ENCODE data around the gene CABP7. TPM values are rescaled to one million over a fixed set of nuclear protein-coding genes. Genes with fewer than 3 reads are reported as not detected.

CABP7 gene
- total and polyA plus RNA-seq, 3 experiments from 2014 or later, result 0.07 TPM; not detected in 2

DNA sequence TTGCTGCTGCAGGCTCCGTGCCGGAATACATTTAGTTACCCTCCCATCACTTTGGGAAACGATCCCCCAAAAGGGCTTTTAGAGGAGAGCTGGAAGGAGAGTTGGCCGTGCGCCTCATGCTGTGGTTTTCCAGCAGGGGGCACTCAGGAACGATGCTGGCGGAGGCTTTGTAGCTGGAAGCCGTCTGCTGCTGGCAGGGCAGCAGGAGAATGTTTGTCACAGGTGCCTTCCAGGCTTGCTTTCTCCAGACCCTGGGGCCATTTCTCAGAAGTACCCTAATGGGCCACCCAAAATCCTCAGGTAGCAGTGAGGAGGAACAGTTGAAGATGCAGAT is 30.0 kb upstream of the CABP7 start:
- H3K27ac Mint-ChIP-seq, result peak overlapping the region in 2 of 8 donors; percentile 36 to 60
- peaks cover under 1% of the 10 kb centered on the region for H3K36me3 ChIP-seq (ENCODE audit: insufficient read depth, low read length)
- POLR2A ChIA-PET, result no interaction called here
- H3K27me3 ChIP-seq (ENCODE audit: insufficient read depth, low read length, poor library complexity, severe bottlenecking), result no peaks in the 10 kb centered on the region
- peaks cover 11% of the 10 kb centered on the region for H3K4me1 ChIP-seq (ENCODE audit: insufficient read depth, low read length)
- H3K9me3 ChIP-seq (ENCODE audit: low read length), result no peaks in the 10 kb centered on the region
- peaks cover 6 to 71% (median 26%) of the 10 kb centered on the region in 3 donors for H3K36me3 Mint-ChIP-seq
- H3K27me3 Mint-ChIP-seq, result no peaks in the 10 kb centered on the region
- H3K9me3 Mint-ChIP-seq, result no peaks in the 10 kb centered on the region
- H3K4me1 Mint-ChIP-seq, result peaks cover 0 to 5% (median 2%) of the 10 kb centered on the region in 3 donors
- no peak overlapping the region for H3K27ac ChIP-seq (ENCODE audit: low read depth, low read length)
- H3K4me3 ChIP-seq (ENCODE audit: low read length), result no peak overlapping the region
- CTCF ChIA-PET, result interaction anchor here (1.1 to 1.9 kb wide), 2 partner anchors 314 to 316 kb away, joined by 3 to 7 read pairs; no protein-coding TSS in a partner anchor
- DNase-seq, result peak in 1 of 5 donors; percentile 26
- H3K4me3 Mint-ChIP-seq, result no peak overlapping the region

DNA sequence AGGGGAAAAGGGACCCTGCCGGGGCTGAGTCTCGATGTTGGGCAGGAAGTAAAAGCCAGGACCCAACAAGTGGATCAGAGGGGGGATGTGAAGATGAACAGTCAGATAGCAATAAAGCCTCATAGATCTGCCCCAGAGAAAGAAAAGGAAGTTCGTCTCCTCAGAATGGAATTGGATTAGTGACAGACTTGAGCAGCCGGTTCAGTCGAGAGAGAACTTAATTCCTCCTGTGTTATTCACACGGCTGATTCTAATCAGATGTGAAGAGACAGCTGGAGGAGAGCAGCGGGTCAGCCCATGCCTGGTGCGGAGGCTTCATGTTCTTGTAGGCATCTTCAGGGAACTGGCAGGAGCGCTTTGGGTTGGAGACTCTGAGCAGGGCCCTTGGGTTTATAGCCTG is 29.3 kb upstream of the CABP7 start:
- Histone ChIP-seq H3K4me1 (ENCODE audit: insufficient read depth, low read length) (peaks cover 11% of the 10 kb centered on the region), H3K4me3 (ENCODE audit: low read length) (no peak overlapping the region), H3K27ac (ENCODE audit: low read depth, low read length) (no peak overlapping the region), H3K36me3 (ENCODE audit: insufficient read depth, low read length) (no peaks in the 10 kb centered on the region), H3K27me3 (ENCODE audit: insufficient read depth, low read length, poor library complexity, severe bottlenecking) (no peaks in the 10 kb centered on the region), H3K9me3 (ENCODE audit: low read length) (no peaks in the 10 kb centered on the region)
- no peaks in the 10 kb centered on the region for H3K9me3 Mint-ChIP-seq
- POLR2A ChIA-PET, result no interaction called here
- H3K4me3 Mint-ChIP-seq, result no peak overlapping the region
- peaks cover 0 to 5% (median 2%) of the 10 kb centered on the region in 3 donors for H3K4me1 Mint-ChIP-seq
- peaks cover 8 to 74% (median 27%) of the 10 kb centered on the region in 3 donors for H3K36me3 Mint-ChIP-seq
- H3K27me3 Mint-ChIP-seq, result no peaks in the 10 kb centered on the region
- CTCF ChIA-PET, result interaction anchor here (1.1 to 1.9 kb wide), 2 partner anchors 314 to 315 kb away, joined by 3 to 7 read pairs; no protein-coding TSS in a partner anchor
- no peak for DNase-seq
- H3K27ac Mint-ChIP-seq, result peak overlapping the region in 3 of 8 donors; percentile 54 to 87 (median 63)

DNA sequence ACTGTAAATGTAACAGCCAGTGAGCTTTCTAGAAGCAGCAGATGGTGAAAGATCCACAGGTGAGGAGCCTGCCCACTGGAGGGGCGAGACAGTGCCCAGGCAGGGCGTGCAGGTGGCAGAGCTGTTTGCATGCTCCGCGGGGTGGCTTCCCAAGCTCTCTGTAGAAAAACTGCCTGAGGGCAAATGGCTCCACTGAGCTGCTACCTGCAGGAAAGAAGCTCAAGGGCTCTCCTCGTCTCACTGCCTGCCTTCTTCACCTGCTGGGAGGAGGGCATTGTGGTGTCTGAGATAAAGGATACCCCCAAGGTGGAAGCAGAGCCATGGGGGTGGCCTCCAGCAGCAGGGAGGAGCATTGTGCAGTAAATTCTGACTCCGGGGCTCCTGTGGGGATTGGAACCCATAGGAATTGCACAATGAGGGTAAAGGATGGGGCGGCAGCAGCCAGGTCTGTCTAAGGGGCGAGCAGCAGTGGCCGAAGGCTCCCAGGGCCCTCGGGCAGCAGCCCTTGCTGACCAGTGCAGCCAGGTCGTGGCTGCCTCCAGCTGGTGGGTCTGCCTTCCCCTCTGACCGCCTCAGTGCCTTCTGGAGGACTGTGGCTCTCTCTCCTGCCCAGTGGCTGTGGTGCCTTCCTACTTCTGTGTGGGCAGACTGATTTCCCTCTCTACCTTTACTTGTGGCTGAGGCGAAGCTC is 28.0 kb upstream of the CABP7 start:
- CTCF ChIA-PET, result no interaction called here
- H3K36me3 ChIP-seq (ENCODE audit: insufficient read depth, low read length), result no peaks in the 10 kb centered on the region
- POLR2A ChIA-PET, result no interaction called here
- peaks cover 8 to 75% (median 21%) of the 10 kb centered on the region in 3 donors for H3K36me3 Mint-ChIP-seq
- no peak overlapping the region for H3K4me3 Mint-ChIP-seq
- peak in 1 of 5 donors; percentile 5 for DNase-seq
- no peak overlapping the region for H3K27ac ChIP-seq (ENCODE audit: low read depth, low read length)
- no peak overlapping the region for H3K4me3 ChIP-seq (ENCODE audit: low read length)
- peaks cover 0 to 5% (median 2%) of the 10 kb centered on the region in 3 donors for H3K4me1 Mint-ChIP-seq
- H3K4me1 ChIP-seq (ENCODE audit: insufficient read depth, low read length), result peaks cover 11% of the 10 kb centered on the region
- H3K27me3 Mint-ChIP-seq, result no peaks in the 10 kb centered on the region
- no peaks in the 10 kb centered on the region for H3K9me3 ChIP-seq (ENCODE audit: low read length)
- no peak overlapping the region for H3K27ac Mint-ChIP-seq
- H3K9me3 Mint-ChIP-seq, result no peaks in the 10 kb centered on the region
- H3K27me3 ChIP-seq (ENCODE audit: insufficient read depth, low read length, poor library complexity, severe bottlenecking), result no peaks in the 10 kb centered on the region

DNA sequence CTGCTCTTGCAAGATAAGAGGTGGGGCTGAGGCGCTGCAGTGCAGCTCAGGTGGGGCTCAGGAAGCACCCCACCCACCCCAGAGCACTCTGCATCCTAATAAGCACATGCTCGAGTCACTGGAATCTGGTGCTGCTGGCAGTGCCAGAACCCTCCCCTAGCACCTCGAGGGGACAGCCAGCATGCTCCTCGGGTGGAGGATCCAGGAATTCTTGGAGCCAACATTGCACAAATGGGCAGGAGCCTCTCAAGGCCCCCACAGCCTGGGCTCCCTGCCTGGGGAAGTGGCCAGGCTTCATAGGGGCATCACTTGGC is 27.5 kb upstream of the CABP7 start:
- no peak overlapping the region for H3K4me3 Mint-ChIP-seq
- H3K27me3 Mint-ChIP-seq, result no peaks in the 10 kb centered on the region
- peaks cover 8 to 74% (median 20%) of the 10 kb centered on the region in 3 donors for H3K36me3 Mint-ChIP-seq
- no peak overlapping the region for H3K27ac ChIP-seq (ENCODE audit: low read depth, low read length)
- H3K4me1 ChIP-seq (ENCODE audit: insufficient read depth, low read length), result peaks cover 11% of the 10 kb centered on the region
- no peak overlapping the region for H3K27ac Mint-ChIP-seq
- H3K27me3 ChIP-seq (ENCODE audit: insufficient read depth, low read length, poor library complexity, severe bottlenecking), result no peaks in the 10 kb centered on the region
- H3K9me3 Mint-ChIP-seq, result no peaks in the 10 kb centered on the region
- H3K4me3 ChIP-seq (ENCODE audit: low read length), result no peak overlapping the region
- ChIA-PET POLR2A (no interaction called here), CTCF (no interaction called here)
- no peaks in the 10 kb centered on the region for H3K9me3 ChIP-seq (ENCODE audit: low read length)
- H3K36me3 ChIP-seq (ENCODE audit: insufficient read depth, low read length), result no peaks in the 10 kb centered on the region
- H3K4me1 Mint-ChIP-seq, result peaks cover 0 to 5% (median 2%) of the 10 kb centered on the region in 3 donors
- DNase-seq, result no peak

DNA sequence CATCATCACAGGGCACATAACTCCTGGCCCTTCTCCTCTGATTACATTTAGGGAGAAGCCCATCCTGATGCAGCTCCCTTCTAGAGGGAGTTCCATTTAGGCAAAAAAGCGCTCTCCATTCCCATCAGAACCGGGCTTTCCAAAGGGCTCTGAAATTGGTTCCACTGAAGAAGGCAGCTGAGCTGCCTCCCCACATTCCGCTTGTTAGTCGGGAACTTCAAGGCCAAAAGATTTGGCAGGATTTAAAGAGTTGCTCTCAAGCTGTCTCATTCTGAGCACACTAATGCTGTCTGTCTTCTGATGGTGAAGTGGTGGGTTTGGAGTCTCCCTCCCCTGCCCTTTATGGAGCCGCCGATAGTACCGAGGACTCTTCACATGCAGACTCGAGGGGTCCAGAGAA is 26.6 kb upstream of the CABP7 start:
- no peak overlapping the region for H3K27ac ChIP-seq (ENCODE audit: low read depth, low read length)
- no peak for DNase-seq
- H3K27me3 ChIP-seq (ENCODE audit: insufficient read depth, low read length, poor library complexity, severe bottlenecking), result no peaks in the 10 kb centered on the region
- H3K27me3 Mint-ChIP-seq, result no peaks in the 10 kb centered on the region
- peaks cover 0 to 5% (median 2%) of the 10 kb centered on the region in 3 donors for H3K4me1 Mint-ChIP-seq
- H3K4me3 Mint-ChIP-seq, result no peak overlapping the region
- no peaks in the 10 kb centered on the region for H3K9me3 ChIP-seq (ENCODE audit: low read length)
- H3K4me1 ChIP-seq (ENCODE audit: insufficient read depth, low read length), result peaks cover 11% of the 10 kb centered on the region
- ChIA-PET POLR2A (no interaction called here), CTCF (no interaction called here)
- H3K9me3 Mint-ChIP-seq, result no peaks in the 10 kb centered on the region
- no peak overlapping the region for H3K4me3 ChIP-seq (ENCODE audit: low read length)
- peak overlapping the region in 1 of 8 donors; percentile 40 for H3K27ac Mint-ChIP-seq
- peaks cover 8 to 72% (median 19%) of the 10 kb centered on the region in 3 donors for H3K36me3 Mint-ChIP-seq
- H3K36me3 ChIP-seq (ENCODE audit: insufficient read depth, low read length), result no peaks in the 10 kb centered on the region

DNA sequence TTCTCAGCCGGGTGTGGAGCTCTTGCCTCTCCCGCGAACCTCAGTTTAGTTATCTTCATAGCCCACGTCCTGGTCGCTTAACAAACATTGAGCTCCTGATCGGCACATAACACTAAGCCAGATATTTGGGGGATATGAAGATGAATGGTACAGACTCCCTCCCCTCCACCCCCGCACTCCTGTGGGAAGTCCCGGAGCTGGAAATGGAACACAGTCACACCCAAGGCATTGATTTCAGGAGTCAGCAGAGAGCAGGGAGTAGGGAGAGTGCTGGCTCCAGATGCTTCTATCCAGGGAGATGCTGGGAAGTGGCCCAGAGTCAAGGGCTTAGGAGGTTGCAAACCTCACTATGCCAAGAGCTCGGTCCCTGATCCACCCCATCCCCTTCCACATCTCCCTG is 26.1 kb upstream of the CABP7 start:
- Mint-ChIP-seq H3K36me3 (peaks cover 8 to 70% (median 20%) of the 10 kb centered on the region in 3 donors), H3K27me3 (no peaks in the 10 kb centered on the region), H3K27ac (no peak overlapping the region), H3K9me3 (no peaks in the 10 kb centered on the region), H3K4me3 (no peak overlapping the region), H3K4me1 (peaks cover 0 to 5% (median 2%) of the 10 kb centered on the region in 3 donors)
- Histone ChIP-seq H3K27me3 (ENCODE audit: insufficient read depth, low read length, poor library complexity, severe bottlenecking) (no peaks in the 10 kb centered on the region), H3K27ac (ENCODE audit: low read depth, low read length) (no peak overlapping the region), H3K36me3 (ENCODE audit: insufficient read depth, low read length) (no peaks in the 10 kb centered on the region), H3K9me3 (ENCODE audit: low read length) (no peaks in the 10 kb centered on the region), H3K4me3 (ENCODE audit: low read length) (no peak overlapping the region), H3K4me1 (ENCODE audit: insufficient read depth, low read length) (peaks cover 11% of the 10 kb centered on the region)
- CTCF ChIA-PET, result no interaction called here
- POLR2A ChIA-PET, result no interaction called here
- no peak for DNase-seq

DNA sequence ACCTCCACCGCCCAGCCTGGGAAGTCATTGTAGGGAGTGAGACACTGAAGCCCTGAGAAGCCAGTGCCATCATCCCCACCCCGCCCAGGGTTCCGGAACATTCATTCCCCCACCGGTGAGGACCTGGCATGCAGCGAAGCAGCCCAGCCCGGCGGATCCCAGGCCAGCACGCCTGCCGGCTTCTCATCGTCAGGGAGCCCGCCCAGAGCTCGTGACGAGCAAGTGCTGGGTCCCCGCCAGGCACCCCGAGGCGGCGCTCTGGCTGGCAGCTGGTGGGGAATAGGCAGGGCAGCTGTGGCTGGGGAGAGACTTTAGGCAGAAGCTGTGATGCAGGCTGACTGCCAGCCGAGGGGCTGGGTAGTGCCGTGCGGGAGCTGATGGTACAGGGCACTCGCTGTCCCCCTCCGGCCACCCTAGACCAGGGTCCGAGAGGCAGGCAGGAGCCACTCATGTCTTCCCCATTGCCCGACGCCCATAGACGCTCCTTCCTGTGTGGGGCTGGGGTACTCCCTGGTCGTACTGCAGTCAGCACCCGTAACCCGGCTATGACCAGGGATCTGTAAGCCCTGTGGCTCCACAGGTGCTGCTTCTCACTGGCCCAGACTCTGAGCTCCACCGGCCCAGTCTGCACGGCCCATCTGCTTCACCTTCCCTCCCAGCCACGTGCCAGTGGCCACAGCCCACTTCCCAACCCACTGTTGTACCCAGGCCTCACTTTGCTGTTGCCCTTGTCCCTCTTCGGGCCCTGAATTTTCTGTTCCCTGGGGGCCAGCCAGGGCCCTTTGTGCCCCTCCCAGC is 24.5 kb upstream of the CABP7 start:
- ChIA-PET CTCF (no interaction called here), POLR2A (no interaction called here)
- no peak for DNase-seq
- Histone ChIP-seq H3K9me3 (ENCODE audit: low read length) (no peaks in the 10 kb centered on the region), H3K36me3 (ENCODE audit: insufficient read depth, low read length) (no peaks in the 10 kb centered on the region), H3K4me3 (ENCODE audit: low read length) (no peak overlapping the region), H3K27ac (ENCODE audit: low read depth, low read length) (no peak overlapping the region), H3K27me3 (ENCODE audit: insufficient read depth, low read length, poor library complexity, severe bottlenecking) (no peaks in the 10 kb centered on the region), H3K4me1 (ENCODE audit: insufficient read depth, low read length) (peaks cover 12% of the 10 kb centered on the region)
- Mint-ChIP-seq H3K27me3 (no peaks in the 10 kb centered on the region), H3K27ac (peak overlapping the region in 1 of 8 donors; percentile 3), H3K9me3 (no peaks in the 10 kb centered on the region), H3K4me1 (peaks cover 0 to 2% (median 0%) of the 10 kb centered on the region in 3 donors), H3K4me3 (no peak overlapping the region), H3K36me3 (peaks cover 8 to 60% (median 17%) of the 10 kb centered on the region in 3 donors)

DNA sequence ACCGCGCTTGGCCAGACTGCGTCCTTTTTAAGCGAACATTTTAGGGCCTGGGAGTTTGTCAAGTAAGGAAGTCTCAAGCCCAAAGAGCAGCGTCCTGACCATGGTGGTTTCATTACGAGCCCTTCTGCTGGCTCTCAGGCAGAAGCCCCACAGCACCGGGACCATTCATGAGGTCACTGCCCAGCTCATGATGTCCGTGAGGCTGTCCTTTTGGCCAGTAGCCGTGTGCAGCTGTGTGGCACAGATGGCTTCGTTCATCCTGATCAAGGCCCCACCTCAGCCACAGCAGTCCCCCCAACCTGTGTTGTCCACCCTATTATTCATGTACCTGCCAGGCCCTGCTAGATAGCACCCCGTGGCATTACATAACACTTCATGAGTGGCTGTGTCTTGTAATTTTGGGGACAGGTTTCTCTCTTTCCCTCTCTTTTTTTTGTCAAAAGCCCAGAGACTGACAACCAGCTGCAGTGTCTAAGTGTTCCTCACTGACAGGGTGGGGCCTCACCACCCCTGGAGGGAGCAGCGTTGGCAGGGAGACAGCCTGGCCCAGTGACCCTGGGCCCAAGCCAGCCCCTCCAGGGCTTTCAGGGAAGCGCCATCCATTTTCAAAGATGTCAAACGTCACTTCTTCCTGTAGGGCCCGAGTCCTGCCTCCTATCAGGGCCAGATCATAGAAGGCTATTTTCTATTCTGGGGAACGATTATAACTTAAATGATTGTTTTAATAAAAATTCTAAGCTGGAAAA is 21.8 kb upstream of the CABP7 start:
- Mint-ChIP-seq H3K27ac (no peak overlapping the region), H3K36me3 (peaks cover 8 to 48% (median 14%) of the 10 kb centered on the region in 3 donors), H3K4me3 (no peak overlapping the region), H3K9me3 (no peaks in the 10 kb centered on the region), H3K4me1 (peaks cover 0 to 3% (median 0%) of the 10 kb centered on the region in 3 donors), H3K27me3 (peaks cover 0 to 7% of the 10 kb centered on the region in 2 donors)
- H3K4me1 ChIP-seq (ENCODE audit: insufficient read depth, low read length), result peaks cover 20% of the 10 kb centered on the region
- ChIA-PET CTCF (no interaction called here), POLR2A (no interaction called here)
- DNase-seq, result no peak
- no peak overlapping the region for H3K27ac ChIP-seq (ENCODE audit: low read depth, low read length)
- no peaks in the 10 kb centered on the region for H3K36me3 ChIP-seq (ENCODE audit: insufficient read depth, low read length)
- no peak overlapping the region for H3K4me3 ChIP-seq (ENCODE audit: low read length)
- H3K27me3 ChIP-seq (ENCODE audit: insufficient read depth, low read length, poor library complexity, severe bottlenecking), result no peaks in the 10 kb centered on the region
- H3K9me3 ChIP-seq (ENCODE audit: low read length), result no peaks in the 10 kb centered on the region
